Measurements from ENCODE around the gene GBA2. TPM values are rescaled to one million over a fixed set of nuclear protein-coding genes. Genes with fewer than 3 reads are reported as not detected.

GBA2 gene
- total RNA-seq, result 161 TPM

DNA sequence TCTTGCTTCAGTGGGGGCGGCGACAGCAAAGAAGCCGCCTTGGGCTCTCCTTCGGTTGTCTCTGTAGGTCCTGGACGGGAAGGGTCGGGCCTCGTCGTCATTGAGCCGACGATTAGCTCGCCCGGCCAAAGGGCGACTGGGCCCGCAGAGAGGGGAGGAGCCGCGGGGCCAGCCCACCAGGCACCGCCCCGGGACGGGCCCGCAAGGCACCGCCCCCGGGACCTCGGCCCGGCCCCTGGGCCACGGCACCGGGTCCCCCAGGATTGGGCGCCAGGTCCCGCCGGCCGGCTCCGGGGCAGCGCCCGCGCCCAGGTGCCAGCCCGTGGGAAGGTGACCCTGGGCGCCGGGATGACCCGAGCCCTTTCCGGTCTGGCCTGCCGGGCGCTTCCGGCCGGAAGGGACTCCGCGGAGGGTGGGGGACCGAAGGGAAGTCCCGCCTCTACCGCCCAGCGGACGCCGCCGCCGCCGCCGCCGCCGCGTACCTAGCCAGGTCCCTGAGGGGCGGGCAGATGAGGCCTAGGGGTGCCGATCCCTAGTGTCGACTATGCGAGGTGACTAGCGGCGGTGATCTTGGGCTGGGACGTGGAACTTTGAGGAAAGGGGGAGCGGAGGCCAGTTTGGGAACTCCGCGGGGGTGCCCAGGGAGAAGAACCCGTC, at the start of gene GBA2, which contains the start of gene RGP1:
Gene GBA2 (minus strand): TSS at position 371 of the 657 bp plus-strand sequence. CDS start 524 bp downstream, outside the sequence.
Gene RGP1 (plus strand): TSS at position 430 of the 657 bp plus-strand sequence. CDS start 469 bp downstream, outside the sequence.
- DNase-seq (ENCODE audit: low spot score), result peak; percentile 81

DNA sequence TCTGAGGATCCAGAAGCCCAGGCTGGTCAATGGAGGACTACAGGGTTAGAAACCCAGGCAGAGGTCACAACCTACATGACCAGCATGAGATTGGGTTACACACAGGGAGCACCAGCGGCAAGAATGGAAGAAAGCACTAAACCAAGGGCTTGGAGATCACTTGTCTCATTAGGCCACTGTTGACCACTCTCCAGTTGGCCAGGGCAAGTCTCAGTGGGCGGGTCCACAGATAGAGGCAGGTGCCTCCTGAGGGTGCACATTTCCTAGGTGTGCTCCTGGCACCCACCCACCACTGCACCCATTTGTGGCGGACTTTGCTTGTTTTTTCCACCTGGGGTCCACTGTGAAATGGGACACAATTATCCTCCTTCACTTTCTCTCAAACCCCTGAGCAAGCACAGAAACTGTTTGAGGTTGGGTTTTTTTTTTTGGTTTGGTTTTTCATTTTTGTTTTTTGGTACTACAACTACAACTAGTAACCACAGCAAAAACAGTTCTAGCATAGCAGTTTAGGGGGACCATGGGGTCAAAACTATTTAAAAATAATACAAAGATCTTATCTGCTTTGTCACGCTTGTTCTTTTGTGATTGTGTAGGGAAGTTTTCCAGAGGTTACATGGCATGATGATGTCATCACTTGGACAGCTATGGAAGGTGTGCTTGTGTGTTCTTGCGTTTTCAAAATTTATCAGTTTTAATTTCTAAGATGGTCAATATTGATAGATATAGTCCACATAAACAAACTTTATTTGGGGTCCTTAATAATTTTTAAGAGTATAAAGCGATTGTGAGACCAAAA, 48.5 kb upstream of the GBA2 start:
- DNase-seq (ENCODE audit: low spot score), result no peak

DNA sequence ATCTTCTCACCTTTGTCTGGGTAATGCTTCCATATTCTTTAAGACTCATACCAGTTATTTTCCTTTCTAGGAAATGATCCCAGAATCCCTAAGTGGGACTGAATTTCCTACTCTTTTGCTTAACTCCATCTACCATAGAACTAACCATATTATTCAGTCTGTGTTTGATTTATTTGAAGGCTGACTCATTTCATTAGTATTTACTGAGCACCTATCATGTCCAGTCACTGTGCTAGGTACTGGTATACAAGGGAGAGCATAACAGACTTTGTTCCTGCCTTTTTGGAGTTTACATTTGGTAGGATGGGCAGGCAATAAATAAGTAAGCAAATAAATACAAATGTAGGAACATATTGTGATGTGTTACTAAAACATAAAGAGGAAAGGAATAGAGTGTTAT, 46.7 kb upstream of the GBA2 start:
- no peak for DNase-seq (ENCODE audit: low spot score)

GRCh38 chr9:35793461-35793860, 44.4 kb upstream of the GBA2 start:
- DNase-seq (ENCODE audit: low spot score), result no peak

DNA sequence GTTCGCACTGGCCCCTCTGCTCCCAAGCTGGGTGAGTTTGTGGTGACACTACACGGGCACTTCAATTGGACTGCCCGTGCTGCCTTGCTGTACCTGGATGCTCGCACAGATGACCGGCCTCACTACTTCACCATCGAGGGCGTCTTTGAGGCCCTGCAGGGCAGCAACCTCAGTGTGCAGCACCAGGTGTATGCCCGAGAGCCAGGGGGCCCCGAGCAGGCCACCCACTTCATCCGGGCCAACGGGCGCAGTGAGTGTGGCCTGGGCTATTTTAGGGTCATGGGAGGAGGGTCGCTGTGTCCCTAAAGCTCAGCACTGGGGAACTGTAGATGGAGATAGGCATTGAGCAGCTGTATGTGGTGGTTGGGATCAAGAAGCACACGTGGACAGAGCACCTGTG, 43.8 kb upstream of the GBA2 start:
- no peak for DNase-seq (ENCODE audit: low spot score)

GRCh38 chr9:35792024-35792813, 43.2 kb upstream of the GBA2 start:
- no peak for DNase-seq (ENCODE audit: low spot score)

- no peak for DNase-seq (ENCODE audit: low spot score)
These were observed 42.4 kb upstream of the GBA2 start, which contains the start of gene NPR2 for GRCh38 chr9:35791297-35791921. Gene NPR2, plus strand, starts transcription at chr9:35791591. Its CDS starts 818 bp downstream, at chr9:35792409.

DNA sequence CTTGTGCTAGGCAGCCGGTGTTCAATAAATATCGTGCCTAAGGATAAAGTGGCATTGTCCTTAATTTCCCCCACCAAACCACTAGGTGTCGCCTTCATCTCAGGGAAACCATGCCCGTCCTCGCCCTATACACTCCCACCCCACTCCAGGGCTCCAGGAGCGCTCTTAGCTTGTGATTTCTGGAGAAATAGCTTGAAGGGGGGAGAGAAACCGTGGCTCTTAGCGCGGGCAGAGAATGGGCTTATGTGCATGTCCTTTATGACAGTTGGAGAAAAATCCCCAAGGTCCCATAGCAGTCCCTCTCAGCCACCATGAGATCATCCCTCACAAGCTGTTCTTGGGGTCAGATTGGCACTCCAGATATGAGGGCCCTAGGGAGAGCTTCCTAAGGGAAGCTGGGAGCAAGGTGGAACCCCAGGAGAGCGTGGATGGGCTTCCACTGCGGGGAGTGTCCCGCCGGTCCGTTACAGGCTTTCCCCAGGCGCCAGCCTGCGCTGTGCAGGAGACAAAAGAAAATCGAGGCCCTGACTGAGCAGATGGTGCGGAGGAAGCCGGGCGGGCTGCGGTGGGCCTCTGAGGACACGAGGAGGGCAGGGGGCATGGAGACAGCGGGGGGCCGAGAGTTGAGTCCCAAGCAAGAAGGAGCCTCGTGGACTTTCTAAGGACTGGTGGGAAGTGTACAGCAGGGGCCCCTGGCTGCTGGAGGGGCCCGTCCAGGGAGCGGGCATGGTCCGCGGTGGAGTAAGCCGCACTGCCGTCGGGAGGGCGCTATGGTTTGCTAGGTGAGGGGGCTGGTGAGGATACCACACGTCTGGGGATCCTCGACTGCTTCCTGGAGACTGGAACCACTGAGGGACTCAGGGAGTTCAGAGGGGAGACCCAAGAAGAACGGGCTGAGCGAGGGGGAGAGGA, 41.6 kb upstream of the GBA2 start:
- DNase-seq (ENCODE audit: low spot score), result peak; percentile 70

GRCh38 chr9:35790025-35790384, 41.0 kb upstream of the GBA2 start:
- DNase-seq (ENCODE audit: low spot score), result no peak

DNA sequence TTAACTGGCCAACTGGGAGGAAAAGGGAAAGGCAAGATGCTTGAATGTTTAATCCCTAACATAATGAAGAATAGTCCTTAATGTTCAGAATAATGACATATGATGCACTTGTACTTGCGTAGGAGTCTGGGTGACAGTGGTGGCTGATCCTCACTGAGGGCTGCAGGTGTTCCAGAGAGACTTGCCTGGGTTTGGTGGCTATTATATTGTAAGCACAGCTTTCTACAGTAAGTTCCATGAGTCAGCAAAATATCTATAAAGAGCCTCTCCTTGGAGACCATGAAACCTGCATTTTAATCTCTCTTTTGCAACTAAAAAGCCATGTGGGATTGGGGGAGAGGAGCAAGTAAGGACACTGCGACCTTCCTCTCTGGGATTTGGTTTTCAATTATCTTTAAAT, 40.5 kb upstream of the GBA2 start:
- no peak for DNase-seq (ENCODE audit: low spot score)

GRCh38 chr9:35783418-35783817, 34.4 kb upstream of the GBA2 start:
- no peak for DNase-seq (ENCODE audit: low spot score)

DNA sequence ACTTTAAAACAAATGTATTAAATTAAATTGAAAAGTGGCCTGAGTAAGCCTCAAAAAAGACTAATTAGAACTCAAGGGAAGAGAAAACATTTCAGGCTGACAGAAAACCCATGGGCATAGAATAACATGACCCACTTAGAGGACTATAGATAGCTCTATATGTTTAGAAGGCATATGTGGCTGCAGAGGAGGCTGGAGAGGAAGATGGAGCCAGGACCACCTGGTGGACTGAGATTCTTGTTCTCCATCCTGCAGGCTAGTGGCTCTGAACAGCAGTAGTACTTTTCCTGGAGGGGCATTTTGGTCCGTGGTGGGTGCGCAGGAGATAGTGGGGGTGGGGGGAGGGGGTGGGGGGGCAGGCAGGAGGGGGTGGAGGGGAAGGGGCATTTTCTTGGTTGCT, 32.0 kb upstream of the GBA2 start:
- DNase-seq (ENCODE audit: low spot score), result no peak

DNA sequence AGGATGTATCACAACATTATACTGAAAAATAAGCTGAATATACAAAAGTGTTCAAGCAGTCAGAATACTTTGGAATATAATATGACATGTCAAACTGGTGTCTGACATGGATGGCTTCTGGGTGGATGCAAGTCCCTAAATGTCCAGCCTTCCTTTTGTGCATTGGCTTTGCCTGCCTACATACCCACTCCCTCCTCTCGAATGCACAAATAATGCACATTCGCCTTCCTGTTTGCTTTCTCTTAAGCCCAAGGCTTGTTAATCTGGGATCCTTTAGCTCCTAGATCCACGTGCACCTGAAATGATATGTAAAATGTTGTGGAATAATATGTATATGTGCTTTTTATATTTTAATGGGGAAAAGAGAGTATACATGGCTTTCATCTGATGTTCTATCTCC, 29.5 kb upstream of the GBA2 start:
- DNase-seq (ENCODE audit: low spot score), result no peak

GRCh38 chr9:35776018-35776417, 27.0 kb upstream of the GBA2 start:
- DNase-seq (ENCODE audit: low spot score), result no peak

DNA sequence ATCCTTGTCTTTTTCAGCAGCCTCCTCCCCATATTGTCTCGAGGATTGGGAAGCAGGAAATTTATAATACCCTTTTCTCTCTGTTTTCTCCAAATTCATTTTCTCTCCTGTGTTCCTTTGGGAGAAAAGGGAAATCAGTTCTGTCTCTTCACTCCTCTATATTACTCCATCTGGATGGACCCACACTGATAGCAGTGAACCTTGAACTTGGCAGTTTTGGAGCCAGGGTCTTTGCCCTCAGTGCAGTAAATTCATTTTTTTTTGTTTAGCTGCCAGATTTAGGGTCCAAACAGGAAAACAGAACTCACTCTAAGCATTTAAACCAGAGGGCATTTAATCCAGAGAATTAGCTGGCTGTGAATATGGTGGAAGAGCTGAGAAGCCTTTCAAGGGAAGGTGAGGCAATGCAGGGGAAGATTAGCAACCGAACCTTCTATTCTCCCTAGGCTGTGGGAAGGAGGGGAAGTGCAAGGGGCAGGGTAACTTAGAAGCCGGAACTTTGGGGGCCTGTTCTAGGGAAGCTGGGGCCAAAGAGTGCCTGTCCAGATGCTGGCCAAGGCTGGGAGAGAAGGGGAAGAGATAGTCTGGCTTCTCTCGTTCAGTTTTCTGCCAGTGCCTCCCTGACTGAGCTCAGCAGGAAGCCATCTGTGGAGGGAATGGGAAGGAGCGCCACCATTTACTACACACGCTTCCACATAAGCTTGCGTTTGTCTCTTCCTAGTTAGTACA, 26.0 kb upstream of the GBA2 start:
- DNase-seq (ENCODE audit: low spot score), result no peak

DNA sequence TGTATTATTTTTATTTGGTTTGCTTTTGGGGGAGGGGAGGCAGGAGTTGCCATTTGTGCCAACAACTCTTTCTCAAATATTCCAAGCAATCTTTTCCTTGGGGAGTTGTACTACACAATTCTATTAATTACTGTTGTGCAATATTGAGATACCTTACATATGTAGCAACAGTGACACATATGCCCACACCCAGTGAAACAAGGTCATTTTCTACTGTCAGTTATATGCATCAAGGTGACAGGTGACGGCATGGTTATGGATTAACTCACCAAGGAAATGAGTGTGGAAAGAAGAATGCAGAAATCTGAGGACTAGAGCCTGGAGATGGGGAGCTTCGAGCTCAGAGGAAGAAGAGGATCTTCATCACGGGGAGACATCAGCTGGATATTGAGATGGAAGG, 22.9 kb upstream of the GBA2 start:
- no peak for DNase-seq (ENCODE audit: low spot score)

GRCh38 chr9:35771534-35771933, 22.5 kb upstream of the GBA2 start:
- no peak for DNase-seq (ENCODE audit: low spot score)

- no peak for DNase-seq (ENCODE audit: low spot score)
These were observed 22.0 kb upstream of the GBA2 start for GRCh38 chr9:35771075-35771433.

GRCh38 chr9:35769763-35770162, 20.7 kb upstream of the GBA2 start:
- DNase-seq (ENCODE audit: low spot score), result no peak

DNA sequence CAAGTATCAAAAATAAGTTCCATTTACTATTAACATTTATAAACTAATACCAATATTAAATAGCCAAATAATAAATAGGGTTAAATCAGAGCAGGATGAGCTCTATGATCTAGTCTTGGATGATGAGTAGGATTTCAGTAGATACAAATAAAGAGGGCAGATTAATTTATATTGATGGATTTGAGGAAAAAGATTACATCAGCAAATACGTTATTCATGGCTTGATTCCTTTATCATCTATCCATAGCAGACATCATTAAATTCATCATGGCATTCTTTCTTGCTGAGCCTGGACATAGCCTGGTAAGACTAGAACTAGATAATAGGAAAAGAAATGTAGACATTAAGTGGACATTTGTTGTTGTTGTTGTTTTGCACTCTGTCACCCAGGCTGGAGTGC, 18.4 kb upstream of the GBA2 start:
- DNase-seq (ENCODE audit: low spot score), result no peak

Data from mucosa of gallbladder (tissue), 1 donor.